HEK293T (cell line): Measurements from ENCODE around the gene ERFL.

Source experiments
- BHLHE40 ChIP-seq: fragments of 450-650 bp; IDR thresholded peaks from 2 replicates; pipeline ENCODE4 v1.6.1; 2016; ENCODE audit warnings: mild to moderate bottlenecking, moderate library complexity, borderline replicate concordance
- ELF4 ChIP-seq: fragments of 450-650 bp; IDR thresholded peaks from 2 replicates; pipeline ENCODE4 v1.6.1; 2017; ENCODE audit warnings: antibody characterized with exemption
- LEF1 ChIP-seq: fragments of 450-650 bp; IDR thresholded peaks from 2 replicates; pipeline ENCODE4 v1.6.1; 2017; ENCODE audit warnings: mild to moderate bottlenecking, borderline replicate concordance
- PKNOX1 ChIP-seq: fragments of 450-650 bp; IDR thresholded peaks from 2 replicates; pipeline ENCODE4 v1.6.1; 2016
- ZNF384 ChIP-seq: fragments of 450-650 bp; IDR thresholded peaks from 2 replicates; pipeline ENCODE4 v1.6.1; 2016

DNA sequence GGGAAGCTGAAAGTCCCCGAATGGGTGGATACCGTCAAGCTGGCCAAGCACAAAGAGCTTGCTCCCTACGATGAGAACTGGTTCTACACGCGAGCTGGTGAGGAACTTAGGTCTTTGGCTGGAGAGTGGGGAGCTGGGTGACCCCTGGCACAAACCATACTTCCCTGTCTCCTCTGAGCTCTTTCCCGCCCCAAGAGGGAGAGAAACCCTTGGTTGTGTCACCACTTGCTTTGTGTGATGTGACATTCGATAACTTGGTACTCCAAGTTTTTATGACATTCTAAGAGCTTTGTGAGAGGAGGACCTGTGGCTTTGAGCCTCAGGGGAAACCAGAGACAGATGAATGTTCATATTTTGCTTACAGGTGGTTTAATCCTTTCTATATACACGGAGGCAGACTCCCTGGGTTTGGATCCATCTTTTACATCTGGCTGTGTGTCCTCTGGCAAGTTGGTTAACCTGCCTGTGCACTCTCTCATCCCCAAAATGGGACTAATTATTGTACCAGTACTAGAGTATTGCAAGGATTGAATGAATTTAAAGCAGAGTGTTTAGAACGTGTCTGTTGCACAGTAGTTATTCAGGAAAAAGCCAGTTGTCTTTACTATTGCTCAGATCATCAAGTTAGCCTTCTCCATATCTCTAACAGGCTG, 67.0 kb downstream of the ERFL start:
- no peak for TF ChIP-seq LEF1
- TF ChIP-seq ZNF384 = no peak
- no peak for TF ChIP-seq BHLHE40
- no peak for TF ChIP-seq ELF4
- no peak for TF ChIP-seq PKNOX1
